Hepatocyte (in vitro differentiated cells): ENCODE data around the gene MYO3B.

Source experiments
- EZH2 ChIP-seq: fragments of 200-600 bp; sonication (generic); IDR thresholded peaks from 2 replicates; pipeline ENCODE4 v1.6.1; 2016; ENCODE audit warnings: antibody characterized with exemption, mild to moderate bottlenecking, borderline replicate concordance
- EZH2phosphoT487 ChIP-seq: fragments of 200-600 bp; sonication (generic); IDR thresholded peaks from one replicate; pipeline ENCODE4 v1.6.1; 2018; ENCODE audit warnings: antibody characterized with exemption, mild to moderate bottlenecking, low read depth, moderate library complexity; ENCODE audit not compliant: unreplicated experiment, severe bottlenecking
- TF ChIP-seq, protein P1 (sequence below): fragments of 200-600 bp; sonication (generic); IDR thresholded peaks from 2 replicates; pipeline ENCODE4 v1.5.1; 2016; ENCODE audit warnings: antibody characterized with exemption, mild to moderate bottlenecking; ENCODE audit not compliant: poor library complexity

GRCh38 chr2:170579511-170579910 lies 401.6 kb downstream of the MYO3B start:
- TF ChIP-seq, protein P1, sequence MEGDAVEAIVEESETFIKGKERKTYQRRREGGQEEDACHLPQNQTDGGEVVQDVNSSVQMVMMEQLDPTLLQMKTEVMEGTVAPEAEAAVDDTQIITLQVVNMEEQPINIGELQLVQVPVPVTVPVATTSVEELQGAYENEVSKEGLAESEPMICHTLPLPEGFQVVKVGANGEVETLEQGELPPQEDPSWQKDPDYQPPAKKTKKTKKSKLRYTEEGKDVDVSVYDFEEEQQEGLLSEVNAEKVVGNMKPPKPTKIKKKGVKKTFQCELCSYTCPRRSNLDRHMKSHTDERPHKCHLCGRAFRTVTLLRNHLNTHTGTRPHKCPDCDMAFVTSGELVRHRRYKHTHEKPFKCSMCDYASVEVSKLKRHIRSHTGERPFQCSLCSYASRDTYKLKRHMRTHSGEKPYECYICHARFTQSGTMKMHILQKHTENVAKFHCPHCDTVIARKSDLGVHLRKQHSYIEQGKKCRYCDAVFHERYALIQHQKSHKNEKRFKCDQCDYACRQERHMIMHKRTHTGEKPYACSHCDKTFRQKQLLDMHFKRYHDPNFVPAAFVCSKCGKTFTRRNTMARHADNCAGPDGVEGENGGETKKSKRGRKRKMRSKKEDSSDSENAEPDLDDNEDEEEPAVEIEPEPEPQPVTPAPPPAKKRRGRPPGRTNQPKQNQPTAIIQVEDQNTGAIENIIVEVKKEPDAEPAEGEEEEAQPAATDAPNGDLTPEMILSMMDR = no peak
- no peak for TF ChIP-seq EZH2
- TF ChIP-seq EZH2phosphoT487 = no peak
